Neuronal stem cell (in vitro differentiated cells): ENCODE data around the gene CALU. TPM values are rescaled to one million over a fixed set of nuclear protein-coding genes. Genes with fewer than 3 reads are reported as not detected.

Source experiments
- DNase-seq: peaks from one replicate; pipeline ENCODE4 v3.0.0-alpha.2; 2013; ENCODE audit warnings: low spot score
- H2AFZ ChIP-seq: one replicate; pipeline ENCODE4 v1.6.1; 2013; ENCODE audit warnings: mild to moderate bottlenecking, low read length, inconsistent platforms
- H2AK5ac ChIP-seq: 2 replicates; pipeline ENCODE4 v1.6.1; 2013; ENCODE audit warnings: low read depth, mild to moderate bottlenecking, inconsistent platforms, low read length, moderate library complexity, mixed read lengths
- H2BK120ac ChIP-seq: 2 replicates; pipeline ENCODE4 v1.6.1; 2013; ENCODE audit warnings: low read depth, mild to moderate bottlenecking, inconsistent platforms, low read length, moderate library complexity, mixed read lengths
- H2BK12ac ChIP-seq: one replicate; pipeline ENCODE4 v1.6.1; 2013; ENCODE audit warnings: low read length, inconsistent platforms
- H2BK15ac ChIP-seq: 2 replicates; pipeline ENCODE4 v1.6.1; 2013; ENCODE audit warnings: mild to moderate bottlenecking, low read length, inconsistent platforms, mixed read lengths
- H2BK5ac ChIP-seq: one replicate; pipeline ENCODE4 v1.6.1; 2013; ENCODE audit warnings: inconsistent platforms, mild to moderate bottlenecking, low read length, moderate library complexity
- H3K14ac ChIP-seq: one replicate; pipeline ENCODE4 v1.6.1; 2013; ENCODE audit warnings: low read length, inconsistent platforms
- H3K18ac ChIP-seq: 2 replicates; pipeline ENCODE4 v1.6.1; 2013; ENCODE audit warnings: low read length, inconsistent platforms
- H3K23ac ChIP-seq: 2 replicates; pipeline ENCODE4 v1.6.1; 2013; ENCODE audit warnings: low read depth, mild to moderate bottlenecking, mixed read lengths, low read length, inconsistent platforms; ENCODE audit not compliant: poor library complexity
- H3K27ac ChIP-seq: replicated peaks from 3 replicates; pipeline ENCODE4 v1.5.1; 2013; ENCODE audit warnings: low read length, inconsistent platforms
- H3K27me3 ChIP-seq, 3 experiments: 2 replicates each; pipeline ENCODE4 v1.6.1; 2013; ENCODE audit warnings: low read length in 3 of 3, mild to moderate bottlenecking in 2 of 3, inconsistent platforms in 1 of 3, low read depth in 1 of 3, mixed read lengths in 1 of 3, moderate library complexity in 1 of 3; ENCODE audit not compliant: control insufficient read depth in 3 of 3, insufficient read depth in 3 of 3
- H3K36me3 ChIP-seq, 2 donors: replicated peaks in 1 of 2; 2 replicates each; pipeline ENCODE4 v1.6.1; 2013; ENCODE audit warnings: low read length in 2 of 2; ENCODE audit not compliant: control insufficient read depth in 2 of 2, insufficient read depth in 2 of 2
- H3K4ac ChIP-seq: 2 replicates; pipeline ENCODE4 v1.6.1; 2013; ENCODE audit warnings: inconsistent platforms, mild to moderate bottlenecking, low read length, moderate library complexity
- H3K4me1 ChIP-seq, 2 donors: 1 replicate in 1 of 2; 2 replicates in 1 of 2; pipeline ENCODE4 v1.6.1; 2013; ENCODE audit warnings: low read length in 2 of 2, low read depth in 1 of 2; ENCODE audit not compliant: control insufficient read depth in 2 of 2, insufficient read depth in 1 of 2
- H3K4me2 ChIP-seq: one replicate; pipeline ENCODE4 v1.6.1; 2013; ENCODE audit warnings: mild to moderate bottlenecking, low read length, inconsistent platforms; ENCODE audit not compliant: insufficient read depth, poor library complexity, severe bottlenecking
- H3K4me3 ChIP-seq, 2 donors: 2 replicates each; pipeline ENCODE4 v1.5.1; 2013; ENCODE audit warnings: low read length in 2 of 2, mild to moderate bottlenecking in 2 of 2, inconsistent platforms in 1 of 2, moderate library complexity in 1 of 2
- H3K79me1 ChIP-seq: one replicate; pipeline ENCODE4 v1.6.1; 2013; ENCODE audit warnings: low read depth, mild to moderate bottlenecking, inconsistent platforms, low read length, moderate library complexity
- H3K9ac ChIP-seq: one replicate; pipeline ENCODE4 v1.6.1; 2013; ENCODE audit warnings: mild to moderate bottlenecking, low read depth, low read length, inconsistent platforms; ENCODE audit not compliant: poor library complexity
- H3K9me3 ChIP-seq, 2 donors: replicated peaks in 1 of 2; 2 replicates each; pipeline versions ENCODE3 to v1.6.1; 2013; ENCODE audit warnings: low read length in 2 of 2, mild to moderate bottlenecking in 2 of 2, inconsistent platforms in 1 of 2, low read depth in 1 of 2, mixed read lengths in 1 of 2, moderate library complexity in 1 of 2; ENCODE audit not compliant: control insufficient read depth in 2 of 2, insufficient read depth in 1 of 2
- H4K8ac ChIP-seq: one replicate; pipeline ENCODE4 v1.6.1; 2013; ENCODE audit warnings: low read depth, mild to moderate bottlenecking, inconsistent platforms, low read length, moderate library complexity
- H4K91ac ChIP-seq: one replicate; pipeline ENCODE4 v1.6.1; 2013; ENCODE audit warnings: low read length, low read depth, mild to moderate bottlenecking, inconsistent platforms; ENCODE audit not compliant: poor library complexity
- WGBS, 2 donors: extraction: QIAGEN DNeasy Blood & Tissue Kit; methylation state at CpG; one replicate each; pipeline ENCODE4 v1.1.7; 2013; ENCODE audit warnings: missing lambda C conversion rate in 2 of 2, mixed read lengths in 1 of 2; ENCODE audit not compliant: insufficient read length in 2 of 2, insufficient replicate concordance in 1 of 2; ENCODE audit errors: extremely low coverage in 2 of 2; 5-methylcytosine and 5-hydroxymethylcytosine counted together
- polyA plus RNA-seq, 2 experiments: library from polyadenylated mRNA; stranded (reverse); fragments of 200-250 nt; gene quantifications; one replicate each; pipeline ENCODE4 v1.2.3, GENCODE V29; 2013

The CALU gene
- 177 TPM for polyA plus RNA-seq (2013, experiment 1 of 2)
- 176 TPM for polyA plus RNA-seq (2013, experiment 2 of 2)

GRCh38 chr7:128739048-128739962 is at the start of gene CALU:
TSS of gene CALU (plus strand) at chr7:128739359. CDS start at chr7:128748584, 9,225 bp downstream.
- Histone ChIP-seq H3K18ac (peak within 1 kb of the TSS; percentile 88), H3K23ac (peak within 1 kb of the TSS; percentile 98), H3K36me3 (peaks cover 0 to 26% of the 10 kb centered on the region in 2 donors), H4K91ac (no peak within 1 kb of the TSS), H2BK5ac (peak within 1 kb of the TSS; percentile 40), H2BK15ac (no peak within 1 kb of the TSS), H2AK5ac (peak within 1 kb of the TSS; percentile 21), H3K14ac (no peak within 1 kb of the TSS), H3K79me1 (peaks cover 1% of the 10 kb centered on the region), H3K4me1 (peaks cover 4 to 6% of the 10 kb centered on the region in 2 donors), H3K9me3 (no peaks in the 10 kb centered on the region), H4K8ac (no peak within 1 kb of the TSS), H2BK12ac (no peak within 1 kb of the TSS), H2AFZ (peak within 1 kb of the TSS; percentile 84), H3K4me3 (peak within 1 kb of the TSS; percentile 91 to 94), H3K4ac (no peak within 1 kb of the TSS), H3K4me2 (peak within 1 kb of the TSS; percentile 68), H2BK120ac (no peak within 1 kb of the TSS), H3K27ac (peak within 1 kb of the TSS; percentile 76), H3K9ac (peak within 1 kb of the TSS; percentile 97), H3K27me3 (peaks cover 0 to 2% (median 0%) of the 10 kb centered on the region in 3 experiments)
- no CpG with 5 or more reads among the region's 74 CpGs for WGBS, 2 donors
- peak; percentile 90 for DNase-seq

GRCh38 chr7:128691227-128691626 is 47.9 kb upstream of the CALU start:
- H3K4me2 ChIP-seq, result no peak overlapping the region
- WGBS, 2 donors, result no CpG with 5 or more reads among the region's 1 CpG
- H2BK5ac ChIP-seq, result no peak overlapping the region
- no peak overlapping the region for H2AFZ ChIP-seq
- H3K14ac ChIP-seq, result no peak overlapping the region
- no peak overlapping the region for H4K8ac ChIP-seq
- H3K4me1 ChIP-seq, result peaks cover 0 to 12% of the 10 kb centered on the region in 2 donors
- no peaks in the 10 kb centered on the region for H3K36me3 ChIP-seq
- H3K79me1 ChIP-seq, result no peaks in the 10 kb centered on the region
- H2AK5ac ChIP-seq, result no peak overlapping the region
- H3K27ac ChIP-seq, result no peak overlapping the region
- DNase-seq, result no peak
- no peak overlapping the region for H2BK12ac ChIP-seq
- H3K9me3 ChIP-seq, result peaks cover 0 to 1% of the 10 kb centered on the region in 2 donors
- H3K27me3 ChIP-seq, result peaks cover 0 to 17% (median 3%) of the 10 kb centered on the region in 3 experiments
- H4K91ac ChIP-seq, result no peak overlapping the region
- no peak overlapping the region for H3K4ac ChIP-seq
- H2BK15ac ChIP-seq, result no peak overlapping the region
- no peak overlapping the region for H2BK120ac ChIP-seq
- no peak overlapping the region for H3K4me3 ChIP-seq
- no peak overlapping the region for H3K18ac ChIP-seq
- H3K9ac ChIP-seq, result no peak overlapping the region
- no peak overlapping the region for H3K23ac ChIP-seq

- Histone ChIP-seq H2BK5ac (no peak overlapping the region), H3K23ac (no peak overlapping the region), H4K8ac (no peak overlapping the region), H3K27me3 (peaks cover 0 to 33% (median 3%) of the 10 kb centered on the region in 3 experiments), H3K18ac (no peak overlapping the region), H3K4me3 (no peak overlapping the region), H3K9ac (no peak overlapping the region), H3K4ac (no peak overlapping the region), H3K79me1 (no peaks in the 10 kb centered on the region), H2AFZ (no peak overlapping the region), H2BK15ac (no peak overlapping the region), H2AK5ac (no peak overlapping the region), H3K9me3 (peaks cover 0 to 1% of the 10 kb centered on the region in 2 donors), H3K14ac (no peak overlapping the region), H3K36me3 (no peaks in the 10 kb centered on the region), H4K91ac (no peak overlapping the region), H3K4me1 (peaks cover 0 to 12% of the 10 kb centered on the region in 2 donors), H3K4me2 (no peak overlapping the region), H2BK120ac (no peak overlapping the region), H2BK12ac (no peak overlapping the region), H3K27ac (peak overlapping the region; percentile 24)
- no CpG with 5 or more reads among the region's 7 CpGs for WGBS, 2 donors
- no peak for DNase-seq
These were observed 46.4 kb upstream of the CALU start for GRCh38 chr7:128692623-128693270.
